ENCODE measurements around the gene ZNF280C. TPM values are rescaled to one million over a fixed set of nuclear protein-coding genes. Genes with fewer than 3 reads are reported as not detected.

The ZNF280C gene, protein sequence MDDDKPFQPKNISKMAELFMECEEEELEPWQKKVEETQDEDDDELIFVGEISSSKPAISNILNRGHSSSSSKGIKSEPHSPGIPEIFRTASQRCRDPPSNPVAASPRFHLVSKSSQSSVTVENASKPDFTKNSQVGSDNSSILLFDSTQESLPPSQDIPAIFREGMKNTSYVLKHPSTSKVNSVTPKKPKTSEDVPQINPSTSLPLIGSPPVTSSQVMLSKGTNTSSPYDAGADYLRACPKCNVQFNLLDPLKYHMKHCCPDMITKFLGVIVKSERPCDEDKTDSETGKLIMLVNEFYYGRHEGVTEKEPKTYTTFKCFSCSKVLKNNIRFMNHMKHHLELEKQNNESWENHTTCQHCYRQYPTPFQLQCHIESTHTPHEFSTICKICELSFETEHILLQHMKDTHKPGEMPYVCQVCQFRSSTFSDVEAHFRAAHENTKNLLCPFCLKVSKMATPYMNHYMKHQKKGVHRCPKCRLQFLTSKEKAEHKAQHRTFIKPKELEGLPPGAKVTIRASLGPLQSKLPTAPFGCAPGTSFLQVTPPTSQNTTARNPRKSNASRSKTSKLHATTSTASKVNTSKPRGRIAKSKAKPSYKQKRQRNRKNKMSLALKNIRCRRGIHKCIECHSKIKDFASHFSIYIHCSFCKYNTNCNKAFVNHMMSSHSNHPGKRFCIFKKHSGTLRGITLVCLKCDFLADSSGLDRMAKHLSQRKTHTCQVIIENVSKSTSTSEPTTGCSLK
- 7.4 TPM for total RNA-seq (ENCODE audit: unreplicated experiment)
- long read RNA-seq = 0 reads

DNA sequence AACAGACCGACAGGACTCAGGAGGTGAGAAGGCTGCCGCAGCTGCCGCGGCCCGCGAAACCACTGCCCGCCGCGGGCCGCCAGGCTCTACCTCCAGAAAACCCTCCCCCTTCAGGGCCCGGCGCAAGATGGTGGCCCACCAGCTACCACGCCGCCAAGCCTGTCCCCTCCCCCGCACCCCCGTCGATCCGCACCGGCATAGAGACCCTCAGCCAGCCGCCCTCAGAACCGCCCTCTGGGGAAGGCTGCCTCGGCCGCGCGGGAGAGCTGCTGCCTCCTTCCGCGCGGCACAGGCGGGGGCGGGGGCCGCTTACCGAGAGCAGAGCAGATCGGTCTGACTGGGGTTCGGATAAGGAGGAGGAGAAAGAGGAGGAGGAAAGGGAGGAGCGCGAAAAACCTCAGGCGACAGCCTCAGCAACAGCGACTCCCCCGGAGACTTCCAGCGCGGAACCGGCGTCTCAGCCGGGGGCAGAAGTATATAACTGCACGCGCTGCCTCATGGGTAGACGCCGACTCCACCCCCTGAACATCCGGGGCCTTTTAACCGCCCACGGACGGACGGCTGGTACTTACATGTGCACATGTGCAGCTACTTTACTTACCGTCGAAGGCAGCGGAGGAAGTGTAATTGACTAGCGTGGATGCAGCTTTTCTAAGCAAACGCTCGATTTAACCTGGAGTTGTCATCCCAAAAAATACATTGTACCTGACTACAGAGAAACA, at the start of gene ZNF280C:
Gene ZNF280C (minus strand): TSS at position 451 of the 722 bp plus-strand sequence. CDS start 8,450 bp downstream, outside the sequence.
- H3K27ac Mint-ChIP-seq (ENCODE audit: unreplicated experiment) = peak within 1 kb of the TSS; percentile 57
- TF ChIP-seq, protein P1, sequence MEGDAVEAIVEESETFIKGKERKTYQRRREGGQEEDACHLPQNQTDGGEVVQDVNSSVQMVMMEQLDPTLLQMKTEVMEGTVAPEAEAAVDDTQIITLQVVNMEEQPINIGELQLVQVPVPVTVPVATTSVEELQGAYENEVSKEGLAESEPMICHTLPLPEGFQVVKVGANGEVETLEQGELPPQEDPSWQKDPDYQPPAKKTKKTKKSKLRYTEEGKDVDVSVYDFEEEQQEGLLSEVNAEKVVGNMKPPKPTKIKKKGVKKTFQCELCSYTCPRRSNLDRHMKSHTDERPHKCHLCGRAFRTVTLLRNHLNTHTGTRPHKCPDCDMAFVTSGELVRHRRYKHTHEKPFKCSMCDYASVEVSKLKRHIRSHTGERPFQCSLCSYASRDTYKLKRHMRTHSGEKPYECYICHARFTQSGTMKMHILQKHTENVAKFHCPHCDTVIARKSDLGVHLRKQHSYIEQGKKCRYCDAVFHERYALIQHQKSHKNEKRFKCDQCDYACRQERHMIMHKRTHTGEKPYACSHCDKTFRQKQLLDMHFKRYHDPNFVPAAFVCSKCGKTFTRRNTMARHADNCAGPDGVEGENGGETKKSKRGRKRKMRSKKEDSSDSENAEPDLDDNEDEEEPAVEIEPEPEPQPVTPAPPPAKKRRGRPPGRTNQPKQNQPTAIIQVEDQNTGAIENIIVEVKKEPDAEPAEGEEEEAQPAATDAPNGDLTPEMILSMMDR (IDR thresholded peaks at IDR 0.05; ENCODE audit: unreplicated experiment) = no peak
- H3K4me1 Mint-ChIP-seq (ENCODE audit: unreplicated experiment) = no peaks in the 10 kb centered on the region
- peaks cover 3% of the 10 kb centered on the region for H3K27me3 Mint-ChIP-seq (ENCODE audit: unreplicated experiment)
- H3K4me3 Mint-ChIP-seq (ENCODE audit: unreplicated experiment) = peak within 1 kb of the TSS; percentile 92
- no peaks in the 10 kb centered on the region for H3K9me3 Mint-ChIP-seq (ENCODE audit: unreplicated experiment)
- peak; percentile 74 for DNase-seq (ENCODE audit: low spot score)
- H3K36me3 Mint-ChIP-seq (ENCODE audit: low read depth, unreplicated experiment) = no peaks in the 10 kb centered on the region

GRCh38 chrX:130304587-130305368, 36.1 kb upstream of the ZNF280C start:
- H3K27ac Mint-ChIP-seq (ENCODE audit: unreplicated experiment) = no peak overlapping the region
- peaks cover 1% of the 10 kb centered on the region for H3K27me3 Mint-ChIP-seq (ENCODE audit: unreplicated experiment)
- no peaks in the 10 kb centered on the region for H3K9me3 Mint-ChIP-seq (ENCODE audit: unreplicated experiment)
- no peak overlapping the region for H3K4me3 Mint-ChIP-seq (ENCODE audit: unreplicated experiment)
- DNase-seq (ENCODE audit: low spot score) = no peak
- TF ChIP-seq, protein P1 (IDR thresholded peaks at IDR 0.05; ENCODE audit: unreplicated experiment) = no peak
- H3K4me1 Mint-ChIP-seq (ENCODE audit: unreplicated experiment) = no peaks in the 10 kb centered on the region
- no peaks in the 10 kb centered on the region for H3K36me3 Mint-ChIP-seq (ENCODE audit: low read depth, unreplicated experiment)

DNA sequence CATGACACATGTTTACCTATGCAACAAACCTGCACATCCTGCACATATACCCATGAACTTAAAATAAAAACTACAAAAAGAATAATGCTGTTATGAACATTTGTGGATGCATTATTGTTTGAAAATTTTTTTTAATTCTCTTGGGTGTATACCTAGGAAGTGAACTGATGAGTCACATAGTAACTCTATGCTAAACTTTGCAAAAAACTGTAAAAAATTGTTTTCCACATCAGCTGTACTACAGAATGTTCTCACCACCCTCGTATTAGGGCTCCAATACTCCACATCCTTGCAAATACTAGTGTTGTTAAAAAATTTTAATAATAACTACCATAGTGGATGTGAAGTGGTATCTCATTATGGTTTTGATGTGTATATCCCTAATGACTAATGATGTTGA, 33.3 kb upstream of the ZNF280C start:
- Mint-ChIP-seq H3K27me3 (ENCODE audit: unreplicated experiment) (peaks cover 1% of the 10 kb centered on the region), H3K9me3 (ENCODE audit: unreplicated experiment) (no peaks in the 10 kb centered on the region), H3K4me1 (ENCODE audit: unreplicated experiment) (no peaks in the 10 kb centered on the region), H3K36me3 (ENCODE audit: low read depth, unreplicated experiment) (no peaks in the 10 kb centered on the region), H3K27ac (ENCODE audit: unreplicated experiment) (no peak overlapping the region), H3K4me3 (ENCODE audit: unreplicated experiment) (no peak overlapping the region)
- DNase-seq (ENCODE audit: low spot score) = no peak
- TF ChIP-seq, protein P1 (IDR thresholded peaks at IDR 0.05; ENCODE audit: unreplicated experiment) = no peak

DNA sequence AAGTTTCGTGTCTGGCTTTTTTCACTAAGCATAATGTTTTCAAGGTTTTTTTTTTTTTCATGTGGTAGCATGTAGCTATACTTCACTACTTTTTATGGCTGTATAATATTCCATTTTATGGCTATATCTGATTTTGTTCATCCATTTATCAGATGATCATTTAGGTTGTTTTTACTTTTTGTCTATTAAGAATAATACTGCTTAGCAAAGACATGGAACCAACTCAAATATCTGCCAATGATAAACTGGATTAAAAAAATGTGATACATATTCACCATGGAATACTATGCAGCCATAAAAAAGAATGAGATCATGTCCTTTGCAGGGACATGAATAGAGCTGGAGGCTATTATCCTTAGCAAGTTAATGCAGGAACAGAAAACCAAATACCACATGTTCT, 32.7 kb upstream of the ZNF280C start:
- Mint-ChIP-seq H3K9me3 (ENCODE audit: unreplicated experiment) (no peaks in the 10 kb centered on the region), H3K36me3 (ENCODE audit: low read depth, unreplicated experiment) (no peaks in the 10 kb centered on the region), H3K27me3 (ENCODE audit: unreplicated experiment) (peaks cover 1% of the 10 kb centered on the region), H3K27ac (ENCODE audit: unreplicated experiment) (no peak overlapping the region), H3K4me3 (ENCODE audit: unreplicated experiment) (no peak overlapping the region), H3K4me1 (ENCODE audit: unreplicated experiment) (no peaks in the 10 kb centered on the region)
- DNase-seq (ENCODE audit: low spot score) = no peak
- TF ChIP-seq, protein P1 (IDR thresholded peaks at IDR 0.05; ENCODE audit: unreplicated experiment) = no peak

Measured in endothelial cell (in vitro differentiated cells).